Measurements from ENCODE around the gene PM20D1. TPM values are rescaled to one million over a fixed set of nuclear protein-coding genes. Genes with fewer than 3 reads are reported as not detected.
A peak's percentile ranks its signal among the peaks of the same experiment; 100 is the strongest.

Gene PM20D1
- total RNA-seq, 2 donors from 2014 or later: 0.44 to 0.96 TPM

DNA sequence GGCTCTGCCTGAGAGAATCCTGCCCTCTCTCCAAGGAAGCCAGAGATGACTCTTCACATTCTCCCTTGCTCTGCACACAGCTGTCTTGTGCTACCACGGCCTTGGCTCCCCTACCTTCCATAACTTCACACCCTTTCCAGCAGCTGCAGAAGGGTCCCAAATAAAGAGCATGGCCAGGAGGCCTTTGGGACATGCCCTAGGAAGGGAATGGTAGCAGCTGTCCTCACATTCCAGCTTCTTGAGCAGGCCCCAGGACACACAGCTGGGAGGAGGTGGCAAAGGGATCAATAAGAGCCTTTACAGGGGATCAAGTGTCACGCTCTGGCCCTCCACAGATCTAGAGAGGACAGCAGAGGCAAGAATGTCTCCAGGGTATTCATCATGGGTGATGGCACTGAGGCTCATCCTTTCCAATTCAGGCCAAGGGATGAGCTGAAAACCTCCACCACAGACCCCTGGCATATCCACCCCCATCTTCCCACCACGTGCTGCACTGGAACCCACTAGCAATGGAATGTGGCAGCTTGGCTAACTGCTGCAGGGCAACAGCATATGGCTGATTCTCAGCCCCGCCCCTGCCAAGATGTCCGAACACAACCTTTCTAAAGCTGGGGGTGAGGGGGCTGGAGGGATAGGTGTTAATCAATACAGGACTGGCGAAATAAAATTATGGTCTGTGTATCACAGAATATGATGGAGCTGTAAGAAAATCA, 56.8 kb downstream of the PM20D1 start:
- ATAC-seq (replicated peaks in 1 of 2) (no peak), DNase-seq (no peak)
- Mint-ChIP-seq H3K27ac (peak overlapping the region; percentile 14), H3K9me3 (no peaks in the 10 kb centered on the region), H3K36me3 (ENCODE audit: insufficient read depth in 2 of 2) (peaks cover 0 to 5% of the 10 kb centered on the region in 2 donors), H3K4me3 (no peak overlapping the region), H3K4me1 (ENCODE audit: low read depth) (peaks cover 11% of the 10 kb centered on the region), H3K27me3 (ENCODE audit: low read depth) (no peaks in the 10 kb centered on the region)

DNA sequence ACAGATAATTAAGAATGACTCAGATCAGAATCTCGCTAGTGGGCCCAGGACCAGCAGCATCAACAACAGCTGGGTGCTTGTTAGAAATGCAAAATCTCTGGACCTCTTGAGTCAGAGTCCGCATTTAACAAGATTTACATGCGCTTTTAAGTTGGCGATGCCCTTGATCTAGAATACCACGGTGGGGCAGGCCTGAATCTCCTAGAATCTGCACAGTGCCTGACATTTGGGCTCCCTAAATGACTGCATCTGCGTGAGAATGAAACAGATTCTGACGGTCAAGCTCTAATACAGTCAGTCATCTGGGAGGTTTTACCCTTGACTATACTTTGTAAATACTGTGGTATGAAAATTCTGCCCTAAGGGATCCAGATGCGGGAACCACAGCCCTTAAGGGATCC, 57.5 kb downstream of the PM20D1 start:
- DNase-seq (no peak), ATAC-seq (replicated peaks in 1 of 2) (no peak)
- Mint-ChIP-seq H3K4me1 (ENCODE audit: low read depth) (peaks cover 11% of the 10 kb centered on the region), H3K36me3 (ENCODE audit: insufficient read depth in 2 of 2) (peaks cover 0 to 5% of the 10 kb centered on the region in 2 donors), H3K27ac (no peak overlapping the region), H3K4me3 (no peak overlapping the region), H3K9me3 (no peaks in the 10 kb centered on the region), H3K27me3 (ENCODE audit: low read depth) (no peaks in the 10 kb centered on the region)

DNA sequence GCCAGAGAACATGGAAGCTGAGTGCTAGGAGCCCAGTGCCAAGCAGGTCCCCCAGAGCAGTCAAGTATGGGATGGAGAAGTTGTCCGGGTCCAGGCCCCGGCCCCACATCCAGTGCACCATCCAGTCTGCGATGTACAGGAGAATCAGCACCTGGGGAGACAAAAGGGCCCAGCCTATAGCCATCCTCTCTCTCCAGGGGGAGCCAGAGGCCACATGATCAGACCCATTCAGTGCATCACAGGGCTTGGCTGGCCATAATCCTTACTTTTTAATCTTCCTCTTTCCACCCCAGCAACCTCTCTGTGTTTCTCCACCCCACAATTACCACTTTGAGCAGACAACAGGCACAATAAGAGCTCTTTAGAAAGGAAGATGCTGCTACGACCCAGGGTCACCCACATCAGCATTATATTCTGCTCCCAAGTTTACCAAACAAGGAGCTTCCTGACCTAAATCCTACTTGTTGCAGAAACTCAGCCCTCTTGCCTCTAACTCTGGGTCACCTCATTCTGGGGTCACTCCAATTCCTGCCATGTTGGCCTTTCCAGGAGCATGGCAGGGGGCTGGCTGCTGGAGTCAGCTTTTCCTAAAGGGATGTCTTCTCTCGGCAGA, 58.3 kb downstream of the PM20D1 start:
- H3K9me3 Mint-ChIP-seq: no peaks in the 10 kb centered on the region
- no peaks in the 10 kb centered on the region for H3K27me3 Mint-ChIP-seq (ENCODE audit: low read depth)
- H3K4me1 Mint-ChIP-seq (ENCODE audit: low read depth): peaks cover 11% of the 10 kb centered on the region
- ATAC-seq (replicated peaks in 1 of 2): peak; percentile 84 to 89
- peaks cover 0 to 5% of the 10 kb centered on the region in 2 donors for H3K36me3 Mint-ChIP-seq (ENCODE audit: insufficient read depth in 2 of 2)
- H3K4me3 Mint-ChIP-seq: no peak overlapping the region
- peak; percentile 57 to 66 for DNase-seq
- no peak overlapping the region for H3K27ac Mint-ChIP-seq

DNA sequence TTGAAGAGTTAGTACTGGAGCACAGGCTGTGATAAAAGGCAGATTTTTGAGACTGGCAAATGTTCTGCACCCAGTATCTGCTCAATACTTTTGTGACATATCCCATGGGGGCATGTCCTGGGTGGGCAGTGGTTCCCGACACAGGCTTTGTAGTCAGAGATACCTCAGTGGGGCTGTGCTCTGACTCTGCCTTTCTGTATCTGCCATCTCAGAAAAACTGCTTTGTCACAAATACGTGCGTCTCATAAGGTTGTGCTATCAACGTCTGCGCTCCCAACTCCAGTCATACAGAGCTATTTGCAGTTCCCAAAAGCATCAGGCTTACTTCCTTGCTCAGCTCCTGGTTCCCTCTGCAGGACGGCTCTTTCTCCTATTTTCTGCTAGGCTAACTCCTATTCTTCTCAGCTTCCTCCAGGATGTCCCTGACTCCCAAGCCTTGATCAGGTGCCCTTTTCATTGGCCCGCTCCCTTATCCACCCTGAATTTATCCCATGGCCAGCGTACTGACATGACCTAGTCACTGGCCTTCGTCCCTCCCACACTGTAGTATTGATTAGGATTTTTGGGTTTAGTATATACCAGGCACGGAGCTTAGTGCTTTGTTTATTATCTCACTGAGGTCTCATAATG, 62.5 kb downstream of the PM20D1 start:
- ATAC-seq (replicated peaks in 1 of 2) (no peak), DNase-seq (no peak)
- Mint-ChIP-seq H3K27ac (no peak overlapping the region), H3K9me3 (no peaks in the 10 kb centered on the region), H3K27me3 (ENCODE audit: low read depth) (no peaks in the 10 kb centered on the region), H3K4me3 (no peak overlapping the region), H3K4me1 (ENCODE audit: low read depth) (peaks cover 6% of the 10 kb centered on the region), H3K36me3 (ENCODE audit: insufficient read depth in 2 of 2) (peaks cover 0 to 5% of the 10 kb centered on the region in 2 donors)

DNA sequence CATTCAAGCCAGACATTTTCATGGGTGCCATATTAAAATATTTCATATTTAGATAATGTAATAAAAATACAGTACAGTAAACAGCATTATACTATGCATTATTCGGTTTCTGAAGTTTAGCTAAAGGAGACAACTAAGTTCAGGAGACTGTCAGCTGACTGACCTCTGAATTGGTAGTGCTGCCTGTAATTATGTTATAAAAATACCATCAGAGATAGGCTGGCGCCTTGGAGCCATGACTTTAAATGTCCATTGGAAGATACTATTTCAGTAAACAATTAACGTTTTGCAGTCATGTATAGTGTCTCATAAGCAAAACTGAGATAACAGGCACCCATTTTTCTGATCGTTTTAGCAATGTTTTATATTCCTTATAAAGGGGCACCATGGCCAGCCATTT, 63.3 kb downstream of the PM20D1 start:
- Mint-ChIP-seq H3K36me3 (ENCODE audit: insufficient read depth in 2 of 2) (peaks cover 0 to 5% of the 10 kb centered on the region in 2 donors), H3K9me3 (no peaks in the 10 kb centered on the region), H3K4me1 (ENCODE audit: low read depth) (peaks cover 10% of the 10 kb centered on the region), H3K4me3 (no peak overlapping the region), H3K27ac (no peak overlapping the region), H3K27me3 (ENCODE audit: low read depth) (no peaks in the 10 kb centered on the region)
- DNase-seq (no peak), ATAC-seq (replicated peaks in 1 of 2) (no peak)

DNA sequence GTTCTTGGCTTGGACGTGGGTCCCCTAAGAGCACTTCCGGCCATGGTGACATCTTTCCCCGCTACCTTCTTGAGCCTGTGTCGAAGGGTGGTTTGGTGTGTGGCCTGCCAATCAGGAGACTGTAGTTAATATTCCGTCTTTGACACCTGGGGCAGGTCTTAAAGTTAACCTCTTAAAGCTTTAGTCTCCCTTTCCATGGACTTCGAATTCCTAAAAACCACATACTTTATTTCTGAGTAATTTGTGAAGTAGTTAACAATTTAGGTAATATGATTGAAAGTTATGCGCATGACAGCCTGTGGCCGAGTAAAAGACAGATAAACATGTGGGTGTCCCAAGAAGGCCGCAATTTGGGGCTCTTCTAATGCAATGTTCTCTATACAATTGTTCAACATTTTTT, 64.5 kb downstream of the PM20D1 start:
- Mint-ChIP-seq H3K36me3 (ENCODE audit: insufficient read depth in 2 of 2) (peaks cover 0 to 3% of the 10 kb centered on the region in 2 donors), H3K9me3 (no peaks in the 10 kb centered on the region), H3K27ac (no peak overlapping the region), H3K4me3 (no peak overlapping the region), H3K27me3 (ENCODE audit: low read depth) (no peaks in the 10 kb centered on the region), H3K4me1 (ENCODE audit: low read depth) (peaks cover 10% of the 10 kb centered on the region)
- DNase-seq (no peak), ATAC-seq (replicated peaks in 1 of 2) (no peak)

DNA sequence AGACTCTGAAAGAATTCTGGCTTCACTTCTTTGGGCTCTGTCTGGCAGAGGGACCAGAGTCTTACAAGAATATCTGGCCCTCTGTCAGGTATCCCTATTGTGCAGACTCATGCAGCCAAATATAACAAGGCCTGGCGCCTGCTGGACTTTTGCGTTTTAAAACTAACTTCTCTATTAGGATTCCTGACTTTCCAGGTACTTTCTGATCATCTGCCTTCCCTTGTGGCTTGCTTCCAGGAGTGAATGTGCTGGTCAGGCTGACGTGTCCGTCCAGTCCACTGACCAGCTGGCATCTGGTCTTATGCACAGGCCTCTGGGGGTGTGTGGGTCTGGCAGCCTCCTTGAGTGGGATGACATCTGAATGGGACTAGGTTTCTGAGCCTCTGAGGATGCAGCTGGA, 66.0 kb downstream of the PM20D1 start:
- Mint-ChIP-seq H3K4me1 (ENCODE audit: low read depth) (peaks cover 10% of the 10 kb centered on the region), H3K27me3 (ENCODE audit: low read depth) (no peaks in the 10 kb centered on the region), H3K4me3 (no peak overlapping the region), H3K9me3 (no peaks in the 10 kb centered on the region), H3K36me3 (ENCODE audit: insufficient read depth in 2 of 2) (no peaks in the 10 kb centered on the region), H3K27ac (no peak overlapping the region)
- DNase-seq: no peak
- no peak for ATAC-seq (replicated peaks in 1 of 2)

DNA sequence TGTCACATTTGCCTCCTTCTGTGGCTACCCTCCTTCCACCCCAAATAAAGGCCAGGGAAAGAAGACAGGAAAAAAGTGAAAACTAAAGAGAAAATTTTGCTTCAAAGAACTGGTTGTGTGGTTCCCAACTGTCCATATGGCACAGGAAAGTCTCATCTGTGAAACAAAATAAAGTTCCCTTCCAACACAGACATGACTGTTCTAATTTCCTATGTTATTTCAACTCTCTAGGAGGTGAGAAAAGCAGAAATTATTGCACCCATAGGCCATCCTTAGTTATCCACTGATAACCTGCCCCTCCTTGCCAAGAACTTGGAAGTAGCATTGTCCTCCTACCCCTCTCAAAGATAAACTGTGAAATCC, 66.5 kb downstream of the PM20D1 start:
- H3K36me3 Mint-ChIP-seq (ENCODE audit: insufficient read depth in 2 of 2): no peaks in the 10 kb centered on the region
- DNase-seq (no peak), ATAC-seq (replicated peaks in 1 of 2) (no peak)
- peaks cover 10% of the 10 kb centered on the region for H3K4me1 Mint-ChIP-seq (ENCODE audit: low read depth)
- no peak overlapping the region for H3K27ac Mint-ChIP-seq
- H3K27me3 Mint-ChIP-seq (ENCODE audit: low read depth): no peaks in the 10 kb centered on the region
- H3K4me3 Mint-ChIP-seq: no peak overlapping the region
- no peaks in the 10 kb centered on the region for H3K9me3 Mint-ChIP-seq

DNA sequence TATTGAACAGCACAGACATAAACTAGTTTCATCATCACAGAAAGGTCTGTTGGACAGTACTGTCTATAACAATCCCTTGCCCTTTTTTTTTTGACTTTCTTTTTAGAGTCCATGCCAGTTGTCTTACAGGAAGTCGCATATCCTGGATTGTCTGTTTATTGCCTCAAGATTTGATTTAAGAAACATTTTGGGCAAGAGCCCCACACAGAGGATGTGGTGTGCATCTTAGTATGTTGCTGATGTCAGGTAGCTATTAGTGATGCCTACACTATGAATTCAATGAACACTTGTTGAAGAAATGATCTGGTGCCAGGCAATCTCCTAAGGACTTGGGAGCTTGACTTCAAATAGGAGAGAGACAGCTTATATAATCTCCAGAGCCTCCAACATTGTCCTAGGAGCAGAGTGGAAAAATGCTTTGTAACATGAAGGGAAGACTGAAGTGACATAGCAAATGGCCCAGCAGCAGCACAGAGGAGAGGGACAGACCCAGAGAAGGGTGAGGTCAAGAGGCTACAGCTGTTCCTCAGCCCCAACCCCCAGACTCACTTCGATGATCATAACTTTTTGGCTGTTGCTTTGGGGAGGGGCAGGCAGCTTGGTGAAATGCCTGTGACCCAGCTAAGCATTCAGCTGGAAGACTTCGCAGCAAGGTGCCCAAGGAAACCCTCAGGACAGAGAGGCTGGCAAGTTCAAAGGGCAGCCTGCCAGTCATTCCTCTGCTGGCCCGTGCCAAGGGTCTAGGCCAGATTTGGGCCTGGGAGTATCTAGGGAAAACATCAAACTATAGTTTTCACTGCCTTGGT, 67.1 kb downstream of the PM20D1 start:
- Mint-ChIP-seq H3K9me3 (no peaks in the 10 kb centered on the region), H3K4me1 (ENCODE audit: low read depth) (peaks cover 10% of the 10 kb centered on the region), H3K4me3 (no peak overlapping the region), H3K36me3 (ENCODE audit: insufficient read depth in 2 of 2) (no peaks in the 10 kb centered on the region), H3K27me3 (ENCODE audit: low read depth) (no peaks in the 10 kb centered on the region), H3K27ac (no peak overlapping the region)
- ATAC-seq (replicated peaks in 1 of 2): peak in 1 of 2 donors; percentile 35
- DNase-seq: no peak

DNA sequence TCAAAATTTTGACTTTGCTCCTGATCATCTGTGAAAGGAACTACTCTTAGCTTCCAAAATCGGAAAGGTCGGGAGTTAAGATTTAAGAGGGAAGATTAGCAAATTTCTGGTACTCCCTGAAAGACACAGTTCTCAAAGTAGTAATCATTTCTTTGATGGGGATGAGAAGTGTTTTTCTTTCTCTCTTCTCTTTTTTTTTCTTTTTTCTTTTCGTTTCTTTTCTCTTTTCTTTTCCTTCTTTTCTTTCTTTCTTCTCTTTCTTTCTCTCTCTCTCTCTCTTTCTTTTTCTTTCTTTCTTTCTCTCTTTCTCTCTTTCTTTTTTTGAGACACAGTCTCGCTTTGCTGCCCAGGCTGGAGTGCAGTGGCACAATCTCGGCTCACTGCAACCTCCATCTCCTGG, 69.6 kb downstream of the PM20D1 start:
- no peaks in the 10 kb centered on the region for H3K9me3 Mint-ChIP-seq
- H3K27ac Mint-ChIP-seq: no peak overlapping the region
- no peaks in the 10 kb centered on the region for H3K27me3 Mint-ChIP-seq (ENCODE audit: low read depth)
- no peak overlapping the region for H3K4me3 Mint-ChIP-seq
- DNase-seq (no peak), ATAC-seq (replicated peaks in 1 of 2) (no peak)
- peaks cover under 1% of the 10 kb centered on the region in 2 donors for H3K36me3 Mint-ChIP-seq (ENCODE audit: insufficient read depth in 2 of 2)
- peaks cover 24% of the 10 kb centered on the region for H3K4me1 Mint-ChIP-seq (ENCODE audit: low read depth)

Other genes starting within 250 kb of the PM20D1 start
- 10 to 100 TPM; 72.8 to 86.8 TPM for gene ELK4, start 218.1 kb downstream of the PM20D1 start, total RNA-seq
- 1 to 10 TPM in 1 of 2 donors, under 1 TPM in 1; 0.70 to 1.0 TPM for gene SLC45A3, start 169.6 kb downstream of the PM20D1 start, total RNA-seq
- gene NUCKS1, start 100.0 kb downstream of the PM20D1 start, total RNA-seq: 100 to 1,000 TPM; 192 to 257 TPM
- 10 to 100 TPM; 41.5 to 60.5 TPM for gene RAB29, start 74.7 kb downstream of the PM20D1 start, total RNA-seq
- 10 to 100 TPM; 23.0 to 23.7 TPM for gene SLC41A1, start 36.9 kb downstream of the PM20D1 start, total RNA-seq
- gene SLC26A9, start 93.3 kb upstream of the PM20D1 start, total RNA-seq: not detected
- not detected for gene RAB7B, start 153.3 kb upstream of the PM20D1 start, total RNA-seq
- not detected for gene CTSE, start 173.8 kb upstream of the PM20D1 start, total RNA-seq
- not detected for gene RHEX, start 203.0 kb upstream of the PM20D1 start, total RNA-seq